Measurements from ENCODE around the gene CRADD.

GRCh38 chr12:93653712-93654111 lies 23.5 kb upstream of the CRADD start:
- no peak for TF ChIP-seq POLR2A (IDR thresholded peaks at IDR 0.05)
- TF ChIP-seq CTCF (IDR thresholded peaks at IDR 0.05 in 4 of 5, conservative IDR thresholded peaks at IDR 0.05 in 1 of 5): no peak

All from gastrocnemius medialis (tissue), 4 donors.